Central memory CD4-positive, alpha-beta T cell (primary cell): ENCODE measurements around the gene SLC4A1AP.
"Not testable (repeated sequence)": the region's sequence is repeated elsewhere in the genome, so short reads cannot be mapped to it uniquely, and the experiment has no call there.

Source experiments
- DNase-seq: peaks from one replicate; pipeline ENCODE4 v3.0.0; 2022

SLC4A1AP gene

GRCh38 chr2:27652341-27652740 is 11.3 kb upstream of the SLC4A1AP start:
- DNase-seq, result no peak

GRCh38 chr2:27652790-27653189 is 10.9 kb upstream of the SLC4A1AP start:
- no peak for DNase-seq

DNA sequence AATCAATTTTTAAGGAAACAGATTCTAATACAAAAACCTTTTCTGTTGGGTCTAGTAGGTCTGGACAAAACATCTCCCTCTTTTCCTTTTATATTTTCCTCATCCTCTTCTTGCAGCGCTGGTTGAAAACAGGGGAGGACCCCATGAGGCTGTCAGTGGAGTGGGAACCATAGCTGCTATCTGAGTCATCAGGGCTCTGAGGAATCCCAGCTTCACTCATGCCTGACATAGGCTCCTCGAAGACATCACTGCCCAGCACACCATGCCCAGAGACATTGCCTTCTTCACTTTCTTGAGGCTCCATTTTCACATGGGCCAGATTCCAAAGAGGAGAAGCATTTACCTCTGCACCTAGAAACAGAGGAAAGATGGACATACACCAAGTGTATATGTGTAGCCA is 10.3 kb upstream of the SLC4A1AP start:
- no peak for DNase-seq

GRCh38 chr2:27655155-27655951 is 8.3 kb upstream of the SLC4A1AP start:
- DNase-seq, result no peak

DNA sequence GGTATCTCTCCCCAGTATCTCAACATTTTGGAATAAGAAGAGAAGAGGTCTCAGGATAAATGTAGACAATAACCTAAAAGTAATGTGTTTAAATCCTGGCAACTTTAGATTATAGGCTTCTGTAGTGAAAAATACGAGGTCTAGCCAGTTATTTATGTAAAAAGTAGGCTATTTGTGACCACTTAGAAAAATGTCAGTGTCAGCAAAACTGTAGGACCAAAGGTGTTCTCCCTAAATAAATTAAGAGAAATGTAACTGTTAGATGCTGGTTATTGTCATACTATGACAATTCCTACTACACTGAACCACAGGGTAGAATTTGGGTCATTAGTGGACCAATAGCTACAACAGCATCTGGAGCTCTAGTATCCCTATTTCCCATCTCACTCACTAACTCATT is 2.3 kb upstream of the SLC4A1AP start:
- DNase-seq, result no peak

GRCh38 chr2:27664154-27664574 is 475 bp downstream of the SLC4A1AP start:
- no peak for DNase-seq

DNA sequence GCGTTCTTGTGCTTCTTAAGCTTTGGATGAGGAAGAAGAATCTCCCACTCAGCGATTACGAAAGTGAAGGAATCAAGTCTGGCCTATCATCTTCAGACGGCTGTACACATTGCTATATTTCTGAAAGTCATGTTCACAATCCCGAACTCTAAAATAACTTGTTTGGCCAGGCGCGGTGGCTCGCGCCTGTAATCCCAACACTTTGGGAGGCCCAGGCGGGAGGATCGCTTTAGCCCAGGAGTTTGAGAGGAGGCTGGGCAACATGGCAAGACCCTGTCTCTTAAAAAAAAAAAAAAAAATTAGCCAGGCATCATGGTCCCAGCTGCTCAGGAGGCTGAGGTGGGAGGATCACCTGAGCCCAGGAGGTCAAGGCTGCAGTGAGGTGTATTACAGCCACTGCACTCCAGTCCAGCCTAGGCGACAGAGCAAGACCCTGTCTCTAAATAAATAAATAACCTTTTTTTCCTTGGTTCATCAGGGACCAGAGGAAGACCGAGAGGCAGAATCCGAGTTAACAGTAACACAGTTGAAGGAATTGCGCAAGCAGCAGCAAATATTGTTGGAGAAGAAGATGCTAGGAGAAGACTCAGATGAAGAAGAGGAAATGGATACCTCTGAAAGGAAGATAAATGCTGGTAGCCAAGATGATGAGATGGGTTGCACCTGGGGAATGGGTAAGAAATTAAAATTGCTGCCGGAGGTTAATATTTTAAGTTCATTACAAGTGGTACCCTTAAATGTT is 1.1 kb downstream of the SLC4A1AP start:
- DNase-seq, result no peak

DNA sequence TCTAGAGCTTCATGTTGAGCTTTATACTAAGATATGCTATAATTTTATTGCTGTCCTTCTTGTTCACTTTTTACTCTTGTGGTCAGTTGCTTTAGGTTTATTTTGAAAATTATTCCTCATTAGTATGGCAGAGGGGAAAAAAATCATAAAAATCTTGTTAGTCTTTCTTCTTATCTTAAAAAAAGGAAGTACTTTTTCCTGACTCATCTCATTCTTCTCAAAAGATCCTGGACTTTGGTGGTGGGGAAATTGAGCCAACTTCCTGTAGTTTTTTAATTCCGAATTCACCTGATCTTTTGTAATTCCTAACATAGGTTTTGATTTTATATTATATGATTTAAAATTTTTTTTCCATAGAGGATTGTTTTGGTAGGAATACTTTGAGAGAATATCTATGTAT is 3.8 kb downstream of the SLC4A1AP start:
- no peak for DNase-seq

DNA sequence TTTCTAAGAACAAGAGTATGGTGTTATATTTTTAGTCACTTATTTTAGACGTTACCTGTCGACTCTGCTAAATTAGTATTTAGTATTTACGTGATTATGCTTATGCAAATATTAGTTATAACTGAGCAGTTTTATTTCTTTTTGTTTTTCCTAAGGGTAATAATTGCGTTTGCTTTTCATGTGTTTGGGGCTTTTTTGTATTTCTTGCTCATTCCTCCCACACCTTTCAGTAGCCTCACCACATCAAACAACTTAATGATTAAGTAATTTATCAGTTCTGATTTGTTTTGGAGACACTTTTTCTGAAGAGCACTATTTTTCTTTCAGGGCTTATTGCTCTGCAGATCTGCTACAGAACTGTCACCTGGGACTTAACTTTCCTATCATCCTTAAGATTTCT is 7.5 kb downstream of the SLC4A1AP start:
- no peak for DNase-seq

- no peak for DNase-seq
These were observed 9.2 kb downstream of the SLC4A1AP start for GRCh38 chr2:27672723-27673486.

DNA sequence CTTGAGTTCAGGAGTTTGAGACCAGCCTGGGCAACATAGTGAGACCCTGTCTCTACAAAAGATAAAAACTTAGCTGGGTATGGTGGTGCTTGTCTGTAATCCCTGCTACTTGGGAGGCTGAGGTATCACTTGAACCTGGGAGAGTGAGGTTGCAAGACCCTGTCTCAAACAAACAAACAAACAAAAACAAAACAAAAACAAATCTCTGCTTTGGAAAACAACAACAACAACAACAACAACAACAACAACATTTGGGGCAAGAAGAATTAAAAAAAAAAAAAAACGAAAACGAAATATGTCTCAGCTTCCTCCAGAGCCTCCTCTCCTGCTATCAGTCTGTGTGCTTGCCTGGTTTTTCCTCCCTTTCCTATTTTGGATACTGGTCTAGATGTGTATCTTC is 16.9 kb downstream of the SLC4A1AP start:
- no peak for DNase-seq

DNA sequence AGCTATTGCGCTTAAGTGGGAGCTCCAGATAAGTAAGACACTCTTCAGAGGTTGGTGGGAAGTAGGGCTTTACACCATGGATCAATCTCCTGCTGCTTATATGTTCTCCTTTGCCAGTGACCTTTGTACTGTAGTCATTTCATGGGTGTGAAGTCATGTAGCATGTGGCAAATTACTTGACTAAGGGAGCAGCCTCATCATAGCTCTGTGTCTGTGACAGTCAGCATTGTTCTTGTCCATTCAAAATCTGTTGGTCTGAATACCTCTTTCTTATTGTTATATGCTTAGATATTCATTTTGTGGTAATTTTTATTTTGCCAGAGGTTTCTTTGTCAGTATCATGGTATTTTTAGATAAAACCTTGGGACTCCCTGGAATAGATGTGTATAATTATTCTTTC is 18.2 kb downstream of the SLC4A1AP start:
- no peak for DNase-seq

DNA sequence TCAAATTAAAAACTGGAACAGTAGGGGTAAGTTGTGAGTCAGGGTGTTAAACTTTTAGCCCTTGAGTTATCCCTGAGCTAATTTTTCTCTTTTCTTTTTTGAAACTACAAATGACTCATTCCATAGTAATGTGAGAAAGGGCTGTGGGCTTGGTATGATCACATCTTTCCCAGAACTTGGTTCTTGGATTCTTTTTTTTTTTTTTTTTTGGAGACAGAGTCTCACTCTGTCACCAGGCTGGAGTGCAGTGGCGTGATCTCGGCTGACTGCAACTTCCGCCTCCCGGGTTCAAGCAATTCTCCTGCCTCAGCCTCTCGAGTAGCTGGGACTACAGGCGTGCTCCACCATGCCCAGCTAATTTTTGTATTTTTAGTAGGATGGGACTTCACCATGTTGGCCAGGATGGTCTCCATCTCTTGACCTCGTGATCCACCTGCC is 18.7 kb downstream of the SLC4A1AP start:
- not testable (repeated sequence) for DNase-seq

DNA sequence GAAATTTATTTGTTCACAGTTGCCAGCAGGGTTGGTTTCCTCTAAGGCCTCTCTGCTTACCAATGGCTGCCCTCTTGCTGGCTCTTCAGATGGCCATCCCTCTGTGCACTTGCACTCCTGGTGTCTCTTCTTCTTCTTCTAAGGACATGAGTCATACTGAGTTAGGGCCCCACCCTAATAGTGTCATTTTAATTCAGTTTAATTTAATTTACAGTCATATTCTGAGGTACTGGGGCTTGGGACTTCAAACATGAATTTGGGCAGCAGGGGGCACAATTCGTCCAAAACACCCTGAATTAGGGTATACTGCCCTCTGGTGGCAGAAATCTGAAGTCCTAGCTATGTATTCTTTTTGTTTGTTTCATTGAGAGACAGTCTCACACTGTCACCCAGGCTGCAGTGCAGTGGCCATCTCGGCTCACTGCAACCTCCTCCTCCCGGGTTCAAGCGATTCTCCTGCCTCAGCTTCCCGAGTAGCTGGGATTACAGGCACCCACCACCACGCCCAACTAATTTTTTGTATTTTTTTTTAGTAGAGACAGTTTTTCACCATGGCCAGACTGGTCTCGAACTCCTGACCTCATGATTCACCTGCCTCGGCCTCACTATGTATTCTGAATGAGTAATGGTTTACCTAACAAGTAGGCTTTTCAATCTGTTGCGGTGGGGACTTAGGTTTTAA is 19.8 kb downstream of the SLC4A1AP start:
- DNase-seq, result peak; percentile 82

- DNase-seq, result not testable (repeated sequence)
These were observed 21.3 kb downstream of the SLC4A1AP start for GRCh38 chr2:27685006-27685405.

- DNase-seq, result no peak
These were observed 21.9 kb downstream of the SLC4A1AP start for GRCh38 chr2:27685577-27685976.

DNA sequence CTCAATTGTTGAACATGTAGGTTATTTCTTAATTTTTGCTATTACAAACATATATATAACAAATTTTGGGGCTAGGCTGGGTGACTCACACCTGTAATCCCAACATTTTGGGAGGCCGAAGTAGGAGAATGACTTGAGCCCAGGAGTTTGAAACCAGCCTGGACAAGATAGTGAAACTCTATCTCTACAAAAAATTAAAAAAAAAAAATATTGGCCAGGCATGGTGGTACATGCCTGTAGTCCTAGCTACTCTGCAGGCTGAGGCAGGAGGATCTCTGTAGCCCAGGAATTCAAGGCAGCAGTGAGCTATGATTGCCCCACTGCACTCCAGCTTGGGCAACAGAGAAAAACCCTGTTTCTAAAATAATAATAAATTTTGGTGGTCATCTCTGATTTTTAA is 23.5 kb downstream of the SLC4A1AP start:
- no peak for DNase-seq

- DNase-seq, result no peak
These were observed 25.7 kb downstream of the SLC4A1AP start for GRCh38 chr2:27689424-27689823.

- DNase-seq, result no peak
These were observed 26.4 kb downstream of the SLC4A1AP start for GRCh38 chr2:27690052-27690451.

GRCh38 chr2:27697660-27698059 is 34.0 kb downstream of the SLC4A1AP start:
- DNase-seq, result no peak

DNA sequence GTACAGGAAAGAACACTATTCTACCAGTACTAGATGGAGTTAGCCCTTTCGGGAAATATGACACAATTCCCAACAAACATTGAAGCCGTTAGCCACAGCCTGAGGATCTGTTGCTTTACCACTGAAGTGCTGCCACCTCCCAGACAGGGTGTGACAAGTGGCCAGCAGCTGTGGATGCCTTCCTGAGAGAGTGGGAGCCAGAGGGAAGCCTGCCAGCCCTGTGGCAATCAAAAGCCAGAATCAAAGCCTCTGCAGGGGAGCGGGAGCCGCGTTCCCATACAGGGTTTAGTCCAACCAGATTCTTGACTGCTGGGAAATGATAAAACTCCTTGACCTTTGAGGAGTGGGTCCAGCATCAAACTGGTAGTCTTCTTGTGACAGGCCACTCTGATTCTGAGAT is 38.0 kb downstream of the SLC4A1AP start:
- no peak for DNase-seq

DNA sequence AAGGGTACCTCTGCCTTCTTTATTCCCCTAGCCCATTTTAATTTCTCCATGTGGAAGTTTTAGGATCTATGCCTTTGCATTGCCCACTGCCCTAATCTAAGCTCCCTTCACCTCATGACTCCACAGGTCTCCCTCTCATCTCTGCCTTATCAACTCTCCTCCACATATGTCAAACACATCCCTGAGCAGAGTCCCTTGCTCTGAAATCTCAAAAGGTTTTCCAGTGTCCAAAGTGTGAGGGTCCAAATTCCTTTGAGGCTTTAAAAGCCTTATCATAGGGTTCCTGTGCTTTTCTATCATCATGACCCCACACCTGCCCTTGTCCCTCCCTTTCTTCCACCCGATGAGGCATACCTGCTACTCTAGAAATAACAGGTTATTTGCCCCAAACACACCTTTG is 38.6 kb downstream of the SLC4A1AP start:
- DNase-seq, result no peak
